ENCODE data around the gene OR51B2.

GRCh38 chr11:5300251-5300650 lies 23.8 kb downstream of the OR51B2 start:
- no peak for TF ChIP-seq CTCF (IDR thresholded peaks at IDR 0.05; ENCODE audit: low read depth, low read length)
- no peak for TF ChIP-seq POLR2A (IDR thresholded peaks at IDR 0.05; ENCODE audit: extremely low read depth, insufficient read length)
